ENCODE measurements around the gene MTFP1.
"Not testable (repeated sequence)": the region's sequence is repeated elsewhere in the genome, so short reads cannot be mapped to it uniquely, and the experiment has no call there.

GRCh38 chr22:30402766-30403104, 22.8 kb upstream of the MTFP1 start:
- not testable (repeated sequence) for TF ChIP-seq CTCF, POLR2A (IDR thresholded peaks at IDR 0.05)
